ENCODE measurements around the gene TRABD2A. TPM values are rescaled to one million over a fixed set of nuclear protein-coding genes. Genes with fewer than 3 reads are reported as not detected.

The TRABD2A gene
- total and polyA plus RNA-seq, 9 of the 15 experiments (the other 6 are each of a cell fraction or from before 2014, with no cell fraction given): 0.07 to 0.45 (median 0.25) TPM

- Histone ChIP-seq H2AFZ (ENCODE audit: low read depth, low read length) (no peak overlapping the region), H3K4me2 (ENCODE audit: insufficient read depth, low read length) (no peak overlapping the region), H3K4me1 (replicated peaks in 1 of 2; ENCODE audit: control insufficient read depth in 2 of 2, insufficient read depth in 2 of 2, low read length in 2 of 2) (peaks cover 0 to 10% of the 10 kb centered on the region in 2 experiments; a peak in 2 of 5 replicates), H3K79me2 (ENCODE audit: control insufficient read depth, insufficient read depth, low read length) (no peaks in the 10 kb centered on the region), H3K4me3 (no peak overlapping the region), H3K27ac (ENCODE audit: extremely low read depth, low read depth, low read length) (no peak overlapping the region), H3K9me3 (replicated peaks; ENCODE audit: control insufficient read depth, insufficient read depth, low read depth, low read length) (no peaks in the 10 kb centered on the region), H3K9ac (ENCODE audit: insufficient read depth in 1 of 2, low read depth in 2 of 2, low read length in 2 of 2) (no peak overlapping the region), H3K36me3 (ENCODE audit: control insufficient read depth, insufficient read depth, low read length) (no peaks in the 10 kb centered on the region), H3K9me1 (ENCODE audit: control insufficient read depth, insufficient read depth, low read length) (no peaks in the 10 kb centered on the region), H3K27me3 (ENCODE audit: control insufficient read depth in 2 of 2, insufficient read depth in 2 of 2, low read length in 2 of 2) (peaks cover 16 to 40% of the 10 kb centered on the region in 2 experiments), H4K20me1 (replicated peaks; ENCODE audit: control insufficient read depth, insufficient read depth, low read length) (no peaks in the 10 kb centered on the region)
- no peak for DNase-seq (ENCODE audit: extremely low read depth in 1 of 4, low spot score in 3 of 4)
- CTCF ChIA-PET (ENCODE audit: low intra/inter-chr PET ratio): no interaction called here
- 0% methylated on average over 3 of the region's 3 CpGs for WGBS (ENCODE audit: insufficient coverage, low coverage, missing lambda C conversion rate)
- ATAC-seq: no peak
- POLR2A ChIA-PET: interaction anchor here (1.4 kb wide), 1 partner anchor 30 kb away, joined by 3 read pairs; no protein-coding TSS in a partner anchor
- FAIRE-seq: no peak
- intact Hi-C loops (cut with micrococcal nuclease) (no loop called here), in situ Hi-C loops (cut with MboI) (no loop called here)
- TF ChIP-seq CBFA2T3 (IDR thresholded peaks at IDR 0.05): no peak
- TF ChIP-seq PREB (CRISPR knock-in tag; IDR thresholded peaks at IDR 0.05): no peak
- no peak for TF ChIP-seq SPI1 (IDR thresholded peaks at IDR 0.05; ENCODE audit: borderline replicate concordance, low read depth, low read length)
- no peak for TF ChIP-seq ATF1 (CRISPR knock-in tag; IDR thresholded peaks at IDR 0.05)
- TF ChIP-seq ATF1 (tag; IDR thresholded peaks at IDR 0.05): no peak
- no peak for TF ChIP-seq BHLHE40 (IDR thresholded peaks at IDR 0.05; ENCODE audit: low read length)
- no peak for TF ChIP-seq CGGBP1 (CRISPR knock-in tag; IDR thresholded peaks at IDR 0.05)
- no peak for TF ChIP-seq MITF (IDR thresholded peaks at IDR 0.05)
- no peak for TF ChIP-seq KAT7 (CRISPR knock-in tag; IDR thresholded peaks at IDR 0.05; ENCODE audit: borderline replicate concordance)
- no peak for TF ChIP-seq SETDB1 (IDR thresholded peaks at IDR 0.05; ENCODE audit: low read length)
- no peak for TF ChIP-seq ZNF23 (CRISPR knock-in tag; IDR thresholded peaks at IDR 0.05)
- TF ChIP-seq DIDO1 (tag; IDR thresholded peaks at IDR 0.05; ENCODE audit: low read depth): no peak
- TF ChIP-seq SAP30 (IDR thresholded peaks at IDR 0.05; ENCODE audit: borderline replicate concordance, insufficient read depth, low read depth, low read length, poor library complexity, severe bottlenecking): no peak
- TF ChIP-seq U2AF2 (optimal IDR thresholded peaks at IDR 0.05; ENCODE audit: low read depth, low read length): no peak
- no peak for TF ChIP-seq OTX1 (CRISPR knock-in tag; IDR thresholded peaks at IDR 0.05)
- no peak for TF ChIP-seq ZNF224 (CRISPR knock-in tag; IDR thresholded peaks at IDR 0.05)
- no peak for TF ChIP-seq BRF1 (IDR thresholded peaks at IDR 0.05; ENCODE audit: borderline replicate concordance, extremely low read depth, insufficient read length)
- BruUV-seq (replicated peaks): no TSS peak
These were observed 21.9 kb downstream of the TRABD2A start for GRCh38 chr2:84858937-84859336.
